Measurements from ENCODE around the gene LMAN2.

Gene LMAN2

GRCh38 chr5:177367323-177367848 lies 15.9 kb upstream of the LMAN2 start:
- H3K79me1 ChIP-seq (ENCODE audit: low read depth, low read length) = no peaks in the 10 kb centered on the region
- peak overlapping the region; percentile 67 for H2BK5ac ChIP-seq (ENCODE audit: low read length)
- H3K4me3 ChIP-seq (ENCODE audit: low read length in 2 of 2) = peak overlapping the region; percentile 23 to 73
- H3K27ac ChIP-seq (replicated peaks; ENCODE audit: low read length) = no peak overlapping the region
- peak overlapping the region; percentile 96 for H3K23ac ChIP-seq (ENCODE audit: low read depth, low read length, poor library complexity)
- H3K4ac ChIP-seq (ENCODE audit: low read length) = peak overlapping the region; percentile 91
- peak overlapping the region; percentile 77 for H4K8ac ChIP-seq (ENCODE audit: low read depth, low read length)
- peak overlapping the region; percentile 51 for H3K14ac ChIP-seq (ENCODE audit: low read length)
- peak overlapping the region; percentile 11 for H4K91ac ChIP-seq (ENCODE audit: low read depth, low read length, poor library complexity)
- peak overlapping the region; percentile 96 for H2AFZ ChIP-seq (ENCODE audit: low read length)
- WGBS, 2 donors (ENCODE audit: extremely low coverage in 2 of 2, insufficient read length in 2 of 2, insufficient replicate concordance in 1 of 2) = no CpG with 5 or more reads among the region's 46 CpGs
- peaks cover 0 to 21% (median 0%) of the 10 kb centered on the region in 3 experiments for H3K27me3 ChIP-seq (ENCODE audit: control insufficient read depth in 3 of 3, insufficient read depth in 3 of 3, low read depth in 1 of 3, low read length in 3 of 3)
- H2AK5ac ChIP-seq (ENCODE audit: low read depth, low read length) = peak overlapping the region; percentile 87
- peak overlapping the region; percentile 87 for H2BK12ac ChIP-seq (ENCODE audit: low read length)
- peak overlapping the region; percentile 96 for H3K18ac ChIP-seq (ENCODE audit: low read length)
- no peak overlapping the region for H2BK120ac ChIP-seq (ENCODE audit: low read depth, low read length)
- H2BK15ac ChIP-seq (ENCODE audit: low read length) = peak overlapping the region; percentile 95
- peaks cover 2 to 5% of the 10 kb centered on the region in 2 donors for H3K36me3 ChIP-seq (replicated peaks in 1 of 2; ENCODE audit: control insufficient read depth in 2 of 2, insufficient read depth in 2 of 2, low read length in 2 of 2)
- H3K4me2 ChIP-seq (ENCODE audit: insufficient read depth, low read length, poor library complexity, severe bottlenecking) = peak overlapping the region; percentile 90
- peaks cover 0 to 2% of the 10 kb centered on the region in 2 donors for H3K9me3 ChIP-seq (replicated peaks in 1 of 2; ENCODE audit: control insufficient read depth in 2 of 2, insufficient read depth in 1 of 2, low read depth in 1 of 2, low read length in 2 of 2)
- DNase-seq (ENCODE audit: low spot score) = no peak
- peak overlapping the region; percentile 83 for H3K9ac ChIP-seq (ENCODE audit: low read depth, low read length, poor library complexity)
- H3K4me1 ChIP-seq (ENCODE audit: control insufficient read depth in 2 of 2, insufficient read depth in 1 of 2, low read depth in 1 of 2, low read length in 2 of 2) = peaks cover 21 to 25% of the 10 kb centered on the region in 2 donors

- no peak overlapping the region for H2BK12ac ChIP-seq (ENCODE audit: low read length)
- no peak overlapping the region for H3K14ac ChIP-seq (ENCODE audit: low read length)
- H3K27ac ChIP-seq (replicated peaks; ENCODE audit: low read length) = peak overlapping the region; percentile 81
- peaks cover 24 to 27% of the 10 kb centered on the region in 2 donors for H3K4me1 ChIP-seq (ENCODE audit: control insufficient read depth in 2 of 2, insufficient read depth in 1 of 2, low read depth in 1 of 2, low read length in 2 of 2)
- H2BK5ac ChIP-seq (ENCODE audit: low read length) = peak overlapping the region; percentile 67
- no CpG with 5 or more reads among the region's 36 CpGs for WGBS, 2 donors (ENCODE audit: extremely low coverage in 2 of 2, insufficient read length in 2 of 2, insufficient replicate concordance in 1 of 2)
- H3K18ac ChIP-seq (ENCODE audit: low read length) = peak overlapping the region; percentile 97
- no peak overlapping the region for H4K91ac ChIP-seq (ENCODE audit: low read depth, low read length, poor library complexity)
- H2AFZ ChIP-seq (ENCODE audit: low read length) = peak overlapping the region; percentile 96
- peaks cover 0 to 24% (median 0%) of the 10 kb centered on the region in 3 experiments for H3K27me3 ChIP-seq (ENCODE audit: control insufficient read depth in 3 of 3, insufficient read depth in 3 of 3, low read depth in 1 of 3, low read length in 3 of 3)
- peak overlapping the region; percentile 52 to 75 for H3K4me3 ChIP-seq (ENCODE audit: low read length in 2 of 2)
- peak overlapping the region; percentile 49 for H2AK5ac ChIP-seq (ENCODE audit: low read depth, low read length)
- peak overlapping the region; percentile 90 for H3K4me2 ChIP-seq (ENCODE audit: insufficient read depth, low read length, poor library complexity, severe bottlenecking)
- no peaks in the 10 kb centered on the region for H3K36me3 ChIP-seq (replicated peaks in 1 of 2; ENCODE audit: control insufficient read depth in 2 of 2, insufficient read depth in 2 of 2, low read length in 2 of 2)
- peak overlapping the region; percentile 29 for H2BK120ac ChIP-seq (ENCODE audit: low read depth, low read length)
- peak overlapping the region; percentile 75 for H3K9ac ChIP-seq (ENCODE audit: low read depth, low read length, poor library complexity)
- H2BK15ac ChIP-seq (ENCODE audit: low read length) = peak overlapping the region; percentile 24
- DNase-seq (ENCODE audit: low spot score) = peak; percentile 87
- H3K23ac ChIP-seq (ENCODE audit: low read depth, low read length, poor library complexity) = peak overlapping the region; percentile 92
- H3K79me1 ChIP-seq (ENCODE audit: low read depth, low read length) = no peaks in the 10 kb centered on the region
- H3K9me3 ChIP-seq (replicated peaks in 1 of 2; ENCODE audit: control insufficient read depth in 2 of 2, insufficient read depth in 1 of 2, low read depth in 1 of 2, low read length in 2 of 2) = peaks cover 0 to 2% of the 10 kb centered on the region in 2 donors
- H3K4ac ChIP-seq (ENCODE audit: low read length) = no peak overlapping the region
- H4K8ac ChIP-seq (ENCODE audit: low read depth, low read length) = no peak overlapping the region
Measured at GRCh38 chr5:177366528-177367322, 15.3 kb upstream of the LMAN2 start.

- Histone ChIP-seq H3K4me2 (ENCODE audit: insufficient read depth, low read length, poor library complexity, severe bottlenecking) (peak overlapping the region; percentile 72), H3K79me1 (ENCODE audit: low read depth, low read length) (no peaks in the 10 kb centered on the region), H3K9ac (ENCODE audit: low read depth, low read length, poor library complexity) (peak overlapping the region; percentile 46), H2AFZ (ENCODE audit: low read length) (peak overlapping the region; percentile 96), H3K14ac (ENCODE audit: low read length) (no peak overlapping the region), H3K4me3 (ENCODE audit: low read length in 2 of 2) (peak overlapping the region in 1 of 2 donors; percentile 52), H4K91ac (ENCODE audit: low read depth, low read length, poor library complexity) (no peak overlapping the region), H3K4ac (ENCODE audit: low read length) (peak overlapping the region; percentile 4), H3K18ac (ENCODE audit: low read length) (peak overlapping the region; percentile 78), H2AK5ac (ENCODE audit: low read depth, low read length) (peak overlapping the region; percentile 49), H3K36me3 (replicated peaks in 1 of 2; ENCODE audit: control insufficient read depth in 2 of 2, insufficient read depth in 2 of 2, low read length in 2 of 2) (no peaks in the 10 kb centered on the region), H2BK12ac (ENCODE audit: low read length) (no peak overlapping the region), H3K27ac (replicated peaks; ENCODE audit: low read length) (peak overlapping the region; percentile 81), H3K9me3 (replicated peaks in 1 of 2; ENCODE audit: control insufficient read depth in 2 of 2, insufficient read depth in 1 of 2, low read depth in 1 of 2, low read length in 2 of 2) (peaks cover 0 to 2% of the 10 kb centered on the region in 2 donors), H3K23ac (ENCODE audit: low read depth, low read length, poor library complexity) (no peak overlapping the region), H4K8ac (ENCODE audit: low read depth, low read length) (no peak overlapping the region), H3K27me3 (ENCODE audit: control insufficient read depth in 3 of 3, insufficient read depth in 3 of 3, low read depth in 1 of 3, low read length in 3 of 3) (peaks cover 0 to 28% (median 0%) of the 10 kb centered on the region in 3 experiments), H2BK5ac (ENCODE audit: low read length) (no peak overlapping the region), H2BK15ac (ENCODE audit: low read length) (peak overlapping the region; percentile 24), H3K4me1 (ENCODE audit: control insufficient read depth in 2 of 2, insufficient read depth in 1 of 2, low read depth in 1 of 2, low read length in 2 of 2) (peaks cover 19 to 25% of the 10 kb centered on the region in 2 donors), H2BK120ac (ENCODE audit: low read depth, low read length) (peak overlapping the region; percentile 2)
- no CpG with 5 or more reads among the region's 14 CpGs for WGBS, 2 donors (ENCODE audit: extremely low coverage in 2 of 2, insufficient read length in 2 of 2, insufficient replicate concordance in 1 of 2)
- DNase-seq (ENCODE audit: low spot score) = no peak
Measured at GRCh38 chr5:177365845-177366527, 14.5 kb upstream of the LMAN2 start.

Measured in neuronal stem cell (in vitro differentiated cells).